Adrenal gland (tissue), 12 donors: ENCODE data around the gene POLR2C. TPM values are rescaled to one million over a fixed set of nuclear protein-coding genes. Genes with fewer than 3 reads are reported as not detected.

Source experiments
- DNase-seq, 7 donors: peaks; one replicate each; pipeline ENCODE4 v3.0.0-alpha.2; 2019 to 2020
- H3K27ac ChIP-seq, 5 donors: fragments of 200-600 bp; sonication (generic) in 4 of 5; 1 replicate in 3 of 5; 2 replicates in 2 of 5; pipeline versions ENCODE4 v1.5.1 to v1.8.0; 2016 to 2020; ENCODE audit warnings: mild to moderate bottlenecking in 1 of 5
- H3K27me3 ChIP-seq: fragments of 200-600 bp; 2 replicates; pipeline ENCODE4 v1.8.0; 2021
- H3K36me3 ChIP-seq, 2 donors: fragments of 200-600 bp; replicated peaks in 1 of 2; 1 replicate in 1 of 2; 2 replicates in 1 of 2; pipeline versions ENCODE4 v1.5.1 to v1.8.0; 2018 to 2022
- H3K4me1 ChIP-seq, 2 donors: fragments of 200-600 bp; replicated peaks in 1 of 2; 1 replicate in 1 of 2; 2 replicates in 1 of 2; pipeline versions ENCODE4 v1.5.1 to v1.8.0; 2018 to 2021
- H3K4me3 ChIP-seq, 4 donors: fragments of 200-600 bp; sonication (generic) in 3 of 4; one replicate each; pipeline ENCODE4 v1.5.1; 2016 to 2018
- H3K9me3 ChIP-seq, 3 donors: fragments of 200-600 bp; sonication (generic) in 1 of 3; replicated peaks in 1 of 3; 1 replicate in 2 of 3; 2 replicates in 1 of 3; pipeline versions ENCODE4 v1.5.1 to v1.8.0; 2016 to 2021
- CTCF ChIP-seq, 6 experiments: fragments of 450-650 bp in 4 of 6; fragments of 200-600 bp in 2 of 6; sonication (generic) in 1 of 6; IDR thresholded peaks; 1 replicate in 5 of 6; 2 replicates in 1 of 6; pipeline versions ENCODE4 v1.5.1 to v1.8.0; 2016 to 2021; ENCODE audit warnings: antibody characterized with exemption in 6 of 6, mild to moderate bottlenecking in 2 of 6, moderate library complexity in 1 of 6
- POLR2A ChIP-seq, 2 donors: fragments of 450-650 bp; IDR thresholded peaks; one replicate each; pipeline ENCODE4 v1.6.1; 2017; ENCODE audit warnings: antibody characterized with exemption in 2 of 2, mild to moderate bottlenecking in 2 of 2, moderate library complexity in 1 of 2
- whole genome bisulfite sequencing, 4 donors: extraction: QIAGEN DNeasy Blood & Tissue Kit in 2 of 4; methylation state at CpG; one replicate each; pipeline versions ENCODE4 v1.1.5 to v1.1.7; 2013 to 2017; 5-methylcytosine and 5-hydroxymethylcytosine counted together
- intact Hi-C, 2 donors: fragments of 100-400 bp; cut with DNase I; formaldehyde crosslinking; loops; one replicate each; pipeline versions ENCODE4 v1.14.1 to v1.15.0; 2022 to 2023
- polyA plus RNA-seq, 3 donors: library from polyadenylated mRNA; stranded (reverse); fragments of 200-250 nt in 2 of 3; fragments of 350-450 nt in 1 of 3; fragmentation: Illumina TruSeq in 1 of 3; extraction: RNeasy Lipid Tissue Mini Kit (QIAGEN cat#74804) in 1 of 3; gene quantifications; one replicate each; pipeline ENCODE4 v1.2.3, GENCODE V29; 2013 to 2014
- total RNA-seq, 9 donors: library from RNA; depleted of rRNA in 4 of 9; stranded (reverse); fragments of >200 nt in 4 of 9; fragments of 120-200 nt in 1 of 9; fragmentation: NEBNext Ultra II Directional in 1 of 9; extraction: Animal tissue kit (Norgen Biotek cat#: 25700) in 1 of 9; gene quantifications; one replicate each; pipeline versions ENCODE4 v1.1.0 to v1.2.4, GENCODE V29; 2013 to 2023
- donor health status: healthy with polysubstance abuse.
- donor health status: Bipolar disorder and iron deficiency.
- donor health status: DM: yes; HTN: yes; CAD: no.
- donor health status: DM: no; HTN: no; CAD: no.
- donor health status: DM: no; HTN: no; CAD: no.
- donor health status: DM: yes; HTN: yes; CAD: no.

Gene POLR2C
- total and polyA plus RNA-seq, 12 donors = 28.3 to 147 (median 71.7) TPM

- DNase-seq = no peak
- H3K27me3 ChIP-seq = no peaks in the 10 kb centered on the region
- 55 to 80% (median 75%) methylated on average over 4 to 16 of the region's 16 CpGs for WGBS, 4 donors
- no peak for TF ChIP-seq CTCF (IDR thresholded peaks at IDR 0.05)
- no peak for TF ChIP-seq POLR2A (IDR thresholded peaks at IDR 0.05)
- no peak overlapping the region for H3K4me3 ChIP-seq
- H3K36me3 ChIP-seq = no peaks in the 10 kb centered on the region
- intact Hi-C loops = loop anchor here (5.0 to 10.0 kb wide), 2 partner anchors 101 to 311 kb away; no protein-coding TSS in a partner anchor
- H3K9me3 ChIP-seq = no peaks in the 10 kb centered on the region
- H3K4me1 ChIP-seq = peaks cover 0 to 21% of the 10 kb centered on the region in 2 donors
- no peak overlapping the region for H3K27ac ChIP-seq
Measured at GRCh38 chr16:57416084-57416483, 46.4 kb upstream of the POLR2C start.

GRCh38 chr16:57419506-57419905 lies 43.0 kb upstream of the POLR2C start:
- DNase-seq = no peak
- Histone ChIP-seq H3K36me3 (no peaks in the 10 kb centered on the region), H3K9me3 (no peaks in the 10 kb centered on the region), H3K4me3 (no peak overlapping the region), H3K27ac (peak overlapping the region in 2 of 5 donors; percentile 9 to 34), H3K4me1 (peaks cover 0 to 22% of the 10 kb centered on the region in 2 donors), H3K27me3 (no peaks in the 10 kb centered on the region)
- WGBS, 4 donors = 66 to 72% (median 70%) methylated on average over 6 of the region's 6 CpGs
- TF ChIP-seq CTCF (IDR thresholded peaks at IDR 0.05) (no peak), POLR2A (IDR thresholded peaks at IDR 0.05) (no peak)
- intact Hi-C loops = loop anchor here (2.0 to 10.0 kb wide), 4 partner anchors 98 to 315 kb away; no protein-coding TSS in a partner anchor

- Histone ChIP-seq H3K9me3 (no peaks in the 10 kb centered on the region), H3K27me3 (no peaks in the 10 kb centered on the region), H3K27ac (no peak overlapping the region), H3K4me3 (no peak overlapping the region), H3K36me3 (peaks cover 0 to 4% of the 10 kb centered on the region in 2 donors), H3K4me1 (peaks cover 8 to 25% of the 10 kb centered on the region in 2 donors)
- 32 to 43% (median 38%) methylated on average over 10 of the region's 10 CpGs for WGBS, 4 donors
- intact Hi-C loops = no loop called here
- DNase-seq = peak in 4 of 7 donors; percentile 25 to 52 (median 45)
- TF ChIP-seq POLR2A (IDR thresholded peaks at IDR 0.05) (no peak), CTCF (IDR thresholded peaks at IDR 0.05) (peak; percentile 5 to 59 (median 49))
Measured at GRCh38 chr16:57422026-57422944, 40.2 kb upstream of the POLR2C start.

GRCh38 chr16:57423152-57423551 lies 39.3 kb upstream of the POLR2C start:
- peaks cover 8 to 17% of the 10 kb centered on the region in 2 donors for H3K4me1 ChIP-seq
- intact Hi-C loops = no loop called here
- H3K27me3 ChIP-seq = no peaks in the 10 kb centered on the region
- DNase-seq = peak in 1 of 7 donors; percentile 39
- H3K27ac ChIP-seq = no peak overlapping the region
- no peaks in the 10 kb centered on the region for H3K9me3 ChIP-seq
- TF ChIP-seq POLR2A (IDR thresholded peaks at IDR 0.05) (no peak), CTCF (IDR thresholded peaks at IDR 0.05) (no peak)
- 77 to 84% (median 78%) methylated on average over 2 of the region's 2 CpGs for WGBS, 4 donors
- H3K4me3 ChIP-seq = no peak overlapping the region
- peaks cover 0 to 11% of the 10 kb centered on the region in 2 donors for H3K36me3 ChIP-seq
